ENCODE data around the gene MMS22L. TPM values are rescaled to one million over a fixed set of nuclear protein-coding genes. Genes with fewer than 3 reads are reported as not detected.

The MMS22L gene
- total and polyA plus RNA-seq, 2 of the 4 experiments (the other 2 are of a cell fraction) = 6.1 to 18.6 TPM

- H2AK9ac ChIP-seq (replicated peaks; ENCODE audit: low read depth, low read length, poor library complexity) = no peak overlapping the region
- no peak overlapping the region for H4K8ac ChIP-seq (ENCODE audit: low read depth in 2 of 2, low read length in 2 of 2)
- no peak overlapping the region for H4K5ac ChIP-seq (ENCODE audit: low read depth, low read length)
- ATAC-seq (ENCODE audit: low read depth) (no peak), DNase-seq (no peak)
- H3K4ac ChIP-seq (ENCODE audit: low read depth, low read length) = no peak overlapping the region
- no peak overlapping the region for H3K23ac ChIP-seq (ENCODE audit: low read depth, low read length)
- in situ Hi-C loops (cut with MboI; ENCODE audit: low sequenced_read_pairs) = no loop called here
- no peaks in the 10 kb centered on the region for H3K36me3 ChIP-seq (ENCODE audit: control insufficient read depth, insufficient read depth, low read length)
- H2BK120ac ChIP-seq (ENCODE audit: low read depth, low read length) = no peak overlapping the region
- H3K4me2 ChIP-seq (ENCODE audit: low read depth, low read length) = no peak overlapping the region
- no peak overlapping the region for H3K9ac ChIP-seq (ENCODE audit: low read depth, low read length)
- no peak overlapping the region for H2AFZ ChIP-seq (replicated peaks; ENCODE audit: low read length, poor library complexity)
- no peak overlapping the region for H2BK5ac ChIP-seq (ENCODE audit: low read depth, low read length, poor library complexity, severe bottlenecking)
- no peak overlapping the region for H3K27ac ChIP-seq (ENCODE audit: insufficient read depth, low read length)
- H3K14ac ChIP-seq (replicated peaks; ENCODE audit: low read depth, low read length) = no peak overlapping the region
- H2BK15ac ChIP-seq (ENCODE audit: low read depth, low read length) = no peak overlapping the region
- WGBS, 2 experiments (ENCODE audit: extremely low coverage in 2 of 2, insufficient read length in 1 of 2) = no CpG with 5 or more reads among the region's 4 CpGs
- no peak overlapping the region for H3K4me3 ChIP-seq (ENCODE audit: insufficient read depth, low read depth, low read length)
- intact Hi-C loops (cut with micrococcal nuclease) = no loop called here
- CTCF ChIA-PET = no interaction called here
- peaks cover 1% of the 10 kb centered on the region; the same call in 1 of the 2 replicates for H3K4me1 ChIP-seq (ENCODE audit: control insufficient read depth, insufficient read depth, low read length)
- no peaks in the 10 kb centered on the region; a peak in 2 of 4 replicates for H3K79me1 ChIP-seq (ENCODE audit: low read depth in 1 of 2, low read length in 2 of 2)
- no peak overlapping the region for H4K91ac ChIP-seq (ENCODE audit: insufficient read depth, low read depth, low read length)
- no peak overlapping the region for H3K18ac ChIP-seq (ENCODE audit: low read depth, low read length)
- no peak overlapping the region for H2BK20ac ChIP-seq (ENCODE audit: low read depth, low read length)
- no TSS peak for BruUV-seq (replicated peaks)
- dilution Hi-C loops (cut with HindIII; ENCODE audit: low sequenced_read_pairs, unreplicated experiment) = no loop called here
- no peaks in the 10 kb centered on the region; the same call in 1 of the 2 replicates for H3K9me1 ChIP-seq (ENCODE audit: insufficient read depth, low read length)
- H3K56ac ChIP-seq (ENCODE audit: extremely low read depth, insufficient read depth, low read length) = no peak overlapping the region
- no peaks in the 10 kb centered on the region for H3K27me3 ChIP-seq (ENCODE audit: control insufficient read depth, insufficient read depth, low read length)
- H3K9me3 ChIP-seq (ENCODE audit: control insufficient read depth, insufficient read depth, low read length) = no peaks in the 10 kb centered on the region
- H2AK5ac ChIP-seq (ENCODE audit: low read depth, low read length) = no peak overlapping the region
- POLR2A ChIA-PET (ENCODE audit: unreplicated experiment) = no interaction called here
- H4K20me1 ChIP-seq (ENCODE audit: insufficient read depth, low read length) = no peaks in the 10 kb centered on the region
- TF ChIP-seq BHLHE40 (IDR thresholded peaks at IDR 0.05; ENCODE audit: low read depth, low read length) (no peak), CTCF (conservative IDR thresholded peaks at IDR 0.05; ENCODE audit: low read depth, low read length) (no peak), NFE2L2 (IDR thresholded peaks at IDR 0.05; ENCODE audit: low read depth, low read length) (no peak), MAFK (IDR thresholded peaks at IDR 0.05; ENCODE audit: low read depth, low read length) (no peak), RCOR1 (IDR thresholded peaks at IDR 0.05; ENCODE audit: insufficient replicate concordance, low read length) (no peak)
These were observed 64.1 kb downstream of the MMS22L start for GRCh38 chr6:97218912-97219311.
